AG04449 (cell line): ENCODE measurements around the gene CAMTA1.

Source experiments
- CTCF ChIA-PET: fragments of 350-600 bp; formaldehyde crosslinking; extraction: SDS; loops from one replicate; lab custom pipeline; 2021; ENCODE audit warnings: antibody characterized with exemption; lab: Yijun Ruan, JAX
- POLR2A ChIA-PET: fragments of 400-600, 350-600 bp; formaldehyde crosslinking; extraction: SDS; loops from one replicate; lab custom pipeline; 2020; ENCODE audit warnings: antibody characterized with exemption, inconsistent platforms; lab: Yijun Ruan, JAX
- DNase-seq: peaks from one replicate; pipeline ENCODE4 v3.0.0-alpha.2; 2010; ENCODE audit warnings: low read depth, low spot score
- H3K4me3 ChIP-seq: 2 replicates; pipeline ENCODE4 v1.5.1; 2011; ENCODE audit warnings: low read depth, mild to moderate bottlenecking, control low read depth, low read length
- TF ChIP-seq, protein P1 (sequence below): IDR thresholded peaks from one replicate; pipeline ENCODE4 v1.5.1; 2011; ENCODE audit warnings: mild to moderate bottlenecking, moderate library complexity, low read length, control low read depth, inconsistent platforms; ENCODE audit not compliant: insufficient read depth; ENCODE audit errors: missing control alignments

Gene CAMTA1

DNA sequence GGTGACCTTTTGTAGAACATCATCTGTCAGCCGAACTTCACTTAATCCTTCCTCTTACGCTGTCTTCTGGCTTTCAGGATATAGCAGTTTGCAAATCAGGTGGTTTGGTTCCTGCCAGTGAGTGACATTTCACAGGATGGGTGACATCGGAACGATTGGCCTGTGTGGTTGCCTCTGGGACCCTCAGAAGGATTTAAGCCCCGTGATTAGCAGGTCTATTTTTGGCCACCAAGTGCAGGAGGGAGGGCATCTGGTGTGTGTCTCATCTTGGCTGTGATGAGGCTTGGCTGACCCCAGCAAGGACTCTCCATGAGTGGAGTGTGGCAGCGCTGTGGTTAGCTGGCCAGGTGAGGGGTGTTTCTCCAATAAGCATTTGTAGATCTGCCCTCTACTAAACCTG is 578.2 kb downstream of the CAMTA1 start:
- ChIA-PET POLR2A (no interaction called here), CTCF (no interaction called here)
- H3K4me3 ChIP-seq, result no peak overlapping the region
- TF ChIP-seq, protein P1, sequence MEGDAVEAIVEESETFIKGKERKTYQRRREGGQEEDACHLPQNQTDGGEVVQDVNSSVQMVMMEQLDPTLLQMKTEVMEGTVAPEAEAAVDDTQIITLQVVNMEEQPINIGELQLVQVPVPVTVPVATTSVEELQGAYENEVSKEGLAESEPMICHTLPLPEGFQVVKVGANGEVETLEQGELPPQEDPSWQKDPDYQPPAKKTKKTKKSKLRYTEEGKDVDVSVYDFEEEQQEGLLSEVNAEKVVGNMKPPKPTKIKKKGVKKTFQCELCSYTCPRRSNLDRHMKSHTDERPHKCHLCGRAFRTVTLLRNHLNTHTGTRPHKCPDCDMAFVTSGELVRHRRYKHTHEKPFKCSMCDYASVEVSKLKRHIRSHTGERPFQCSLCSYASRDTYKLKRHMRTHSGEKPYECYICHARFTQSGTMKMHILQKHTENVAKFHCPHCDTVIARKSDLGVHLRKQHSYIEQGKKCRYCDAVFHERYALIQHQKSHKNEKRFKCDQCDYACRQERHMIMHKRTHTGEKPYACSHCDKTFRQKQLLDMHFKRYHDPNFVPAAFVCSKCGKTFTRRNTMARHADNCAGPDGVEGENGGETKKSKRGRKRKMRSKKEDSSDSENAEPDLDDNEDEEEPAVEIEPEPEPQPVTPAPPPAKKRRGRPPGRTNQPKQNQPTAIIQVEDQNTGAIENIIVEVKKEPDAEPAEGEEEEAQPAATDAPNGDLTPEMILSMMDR, result no peak
- no peak for DNase-seq

DNA sequence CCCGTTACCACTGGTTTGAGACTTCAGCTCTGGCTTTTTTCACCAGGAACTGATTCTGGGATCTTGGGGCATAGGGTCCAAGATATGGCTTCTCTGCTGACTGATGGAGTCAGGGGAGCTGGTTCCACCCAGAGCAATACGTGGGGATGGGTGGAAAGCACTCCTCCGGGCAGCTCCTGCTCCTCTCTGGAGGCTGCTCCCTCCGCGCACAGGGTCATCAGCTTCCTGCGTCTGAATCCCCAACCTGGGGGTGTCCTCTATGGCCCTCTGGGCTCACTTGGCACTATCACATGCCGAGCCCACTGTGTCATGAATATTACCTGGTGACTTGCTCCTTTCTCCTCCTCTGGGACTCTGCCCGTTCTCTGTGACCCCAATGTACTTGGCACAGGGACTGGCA is 580.5 kb downstream of the CAMTA1 start:
- ChIA-PET CTCF (no interaction called here), POLR2A (no interaction called here)
- DNase-seq, result no peak
- TF ChIP-seq, protein P1, result no peak
- no peak overlapping the region for H3K4me3 ChIP-seq

DNA sequence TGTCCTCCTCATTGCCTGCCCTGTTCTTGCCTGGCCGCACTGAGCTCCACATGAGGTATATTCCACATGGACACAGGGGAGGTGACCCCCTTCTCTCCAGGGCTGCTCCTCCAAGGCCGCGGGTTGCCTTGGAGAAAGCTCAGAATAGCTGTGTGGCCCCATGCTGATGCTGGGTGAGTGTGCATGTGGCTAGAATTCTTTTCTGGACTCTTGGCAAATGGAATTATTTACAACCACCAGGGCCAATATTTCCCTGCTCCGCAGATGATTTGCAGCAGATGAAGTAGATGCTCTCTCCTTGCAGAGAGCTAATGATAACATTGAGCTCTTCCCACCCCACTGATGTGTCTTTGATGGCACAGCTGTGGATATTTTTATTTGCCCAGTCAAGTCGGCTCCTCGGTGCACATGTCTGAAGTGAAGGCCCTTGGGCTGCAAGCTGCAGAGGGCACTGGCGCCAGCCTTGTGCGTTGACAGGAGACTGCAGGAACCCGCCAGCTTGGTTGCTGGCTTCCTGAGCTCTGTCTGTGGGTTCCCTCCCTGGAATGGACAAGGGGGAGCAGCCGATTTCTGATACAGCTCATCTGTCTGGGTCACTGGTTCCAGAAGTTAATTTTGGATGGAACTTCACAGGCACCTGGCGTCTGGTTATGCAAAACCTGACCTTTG is 581.2 kb downstream of the CAMTA1 start:
- no peak for DNase-seq
- POLR2A ChIA-PET, result no interaction called here
- CTCF ChIA-PET, result interaction anchor here (0.7 to 1.2 kb wide), 2 partner anchors 10 to 27 kb away, joined by 3 read pairs; no protein-coding TSS in a partner anchor

DNA sequence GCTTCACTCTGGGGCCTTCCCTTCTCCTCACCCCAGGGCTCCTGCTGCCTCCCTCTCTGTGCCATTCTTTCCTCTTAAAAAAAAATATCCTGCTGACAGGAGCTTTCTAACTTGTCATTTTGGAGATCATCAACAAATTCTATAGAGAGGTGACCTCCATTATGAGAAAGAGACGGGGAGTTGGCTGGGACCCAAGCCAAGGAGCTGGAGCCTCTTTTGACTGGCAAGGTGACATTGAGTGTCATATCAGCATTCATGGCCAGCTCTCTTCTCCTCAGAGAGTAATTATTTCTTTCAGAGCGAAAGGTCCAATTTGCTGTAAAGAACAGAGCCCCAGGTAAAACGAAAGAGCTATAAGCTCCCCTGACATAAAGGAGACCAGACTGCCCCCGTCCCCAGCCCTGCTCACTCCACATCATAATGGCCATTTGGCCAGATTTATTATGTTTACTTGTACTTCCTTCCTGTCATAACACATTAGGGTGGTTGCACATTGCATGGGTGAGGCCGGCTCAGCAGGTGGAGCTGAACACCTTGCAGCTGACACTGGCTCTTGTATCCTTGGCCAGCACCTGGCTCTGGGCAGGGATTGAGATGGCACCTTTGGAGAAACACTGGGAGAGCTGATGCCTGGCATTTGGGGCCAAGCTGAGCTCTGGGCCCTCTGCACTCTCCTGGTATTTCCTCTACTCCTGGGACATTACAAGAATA is 581.9 kb downstream of the CAMTA1 start:
- CTCF ChIA-PET, result interaction anchor here (0.6 to 1.2 kb wide), 3 partner anchors 11 to 212 kb away, joined by 3 read pairs; no protein-coding TSS in a partner anchor

More for the DNA sequence above, 581.2 kb downstream of the CAMTA1 start:
- TF ChIP-seq, protein P1, result no peak
- no peak overlapping the region for H3K4me3 ChIP-seq

DNA sequence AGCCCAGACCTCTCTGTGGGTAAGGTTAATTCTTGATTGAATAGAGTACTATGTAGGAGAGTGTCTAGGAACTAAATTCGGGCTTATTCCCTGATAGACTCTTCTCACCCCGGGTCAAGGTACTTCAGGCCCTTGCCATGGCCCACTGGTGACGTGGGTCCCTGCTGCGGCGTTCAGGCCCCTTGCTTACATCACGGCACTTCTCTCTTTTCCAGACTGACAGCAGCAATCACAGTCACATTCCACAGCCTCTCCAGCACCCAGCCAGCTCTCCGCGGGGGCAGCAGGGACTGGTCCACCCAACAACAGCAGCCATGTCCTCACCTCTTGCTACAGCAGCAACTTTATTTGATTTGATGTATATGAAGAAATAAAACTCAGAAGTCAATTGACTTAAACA is 584.6 kb downstream of the CAMTA1 start:
- TF ChIP-seq, protein P1, result no peak
- DNase-seq, result no peak
- ChIA-PET CTCF (no interaction called here), POLR2A (no interaction called here)
- H3K4me3 ChIP-seq, result no peak overlapping the region

More for the DNA sequence above, 581.9 kb downstream of the CAMTA1 start:
- H3K4me3 ChIP-seq, result no peak overlapping the region
- TF ChIP-seq, protein P1, result no peak
- no peak for DNase-seq
- POLR2A ChIA-PET, result no interaction called here

DNA sequence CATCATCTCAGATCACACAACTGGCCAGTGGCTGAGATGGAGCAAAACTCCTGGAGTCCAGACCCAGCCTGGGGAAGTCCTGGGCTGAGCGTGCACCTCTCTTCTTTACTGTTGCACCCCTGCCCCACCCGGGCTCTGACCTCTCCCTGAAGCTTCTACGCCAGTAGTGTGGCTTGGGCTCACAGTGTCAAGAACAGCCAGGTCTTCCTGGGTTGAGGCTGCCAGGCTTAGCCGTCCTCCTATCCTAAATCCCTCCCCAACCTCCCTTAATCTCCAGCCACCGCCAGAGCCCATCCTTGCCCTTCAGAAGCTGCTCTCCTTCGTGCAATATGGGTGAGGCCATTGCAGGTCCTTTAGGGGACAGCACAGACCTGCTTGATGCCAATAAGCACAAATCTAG is 586.7 kb downstream of the CAMTA1 start:
- POLR2A ChIA-PET, result no interaction called here
- no peak overlapping the region for H3K4me3 ChIP-seq
- TF ChIP-seq, protein P1, result no peak
- CTCF ChIA-PET, result no interaction called here
- DNase-seq, result no peak
